ENCODE results near the gene ZNF787.

DNA sequence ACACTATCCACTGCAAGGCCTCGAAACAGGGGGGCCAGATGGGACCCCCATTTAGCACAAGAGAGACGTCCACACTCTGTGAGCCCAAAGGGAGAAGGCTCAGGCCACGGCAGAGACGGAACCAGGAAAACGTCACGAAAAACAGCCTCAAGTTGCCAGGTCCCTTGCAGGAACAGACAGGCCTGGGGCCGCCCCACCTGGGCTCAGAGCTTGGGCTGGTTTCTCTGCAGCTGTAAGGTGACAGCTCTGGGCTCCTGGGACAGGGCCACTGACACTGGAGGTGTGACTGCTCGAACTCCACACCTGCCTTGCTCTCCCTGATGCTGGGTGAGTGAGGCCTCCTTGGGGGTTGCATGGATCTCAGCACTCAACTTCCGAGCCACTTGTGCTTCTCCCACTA, 3.2 kb downstream of the ZNF787 start:
- TF ChIP-seq, protein P1, sequence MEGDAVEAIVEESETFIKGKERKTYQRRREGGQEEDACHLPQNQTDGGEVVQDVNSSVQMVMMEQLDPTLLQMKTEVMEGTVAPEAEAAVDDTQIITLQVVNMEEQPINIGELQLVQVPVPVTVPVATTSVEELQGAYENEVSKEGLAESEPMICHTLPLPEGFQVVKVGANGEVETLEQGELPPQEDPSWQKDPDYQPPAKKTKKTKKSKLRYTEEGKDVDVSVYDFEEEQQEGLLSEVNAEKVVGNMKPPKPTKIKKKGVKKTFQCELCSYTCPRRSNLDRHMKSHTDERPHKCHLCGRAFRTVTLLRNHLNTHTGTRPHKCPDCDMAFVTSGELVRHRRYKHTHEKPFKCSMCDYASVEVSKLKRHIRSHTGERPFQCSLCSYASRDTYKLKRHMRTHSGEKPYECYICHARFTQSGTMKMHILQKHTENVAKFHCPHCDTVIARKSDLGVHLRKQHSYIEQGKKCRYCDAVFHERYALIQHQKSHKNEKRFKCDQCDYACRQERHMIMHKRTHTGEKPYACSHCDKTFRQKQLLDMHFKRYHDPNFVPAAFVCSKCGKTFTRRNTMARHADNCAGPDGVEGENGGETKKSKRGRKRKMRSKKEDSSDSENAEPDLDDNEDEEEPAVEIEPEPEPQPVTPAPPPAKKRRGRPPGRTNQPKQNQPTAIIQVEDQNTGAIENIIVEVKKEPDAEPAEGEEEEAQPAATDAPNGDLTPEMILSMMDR (IDR thresholded peaks at IDR 0.05; ENCODE audit: insufficient read depth, low read length, poor library complexity, severe bottlenecking): no peak
- no peak for TF ChIP-seq EZH2phosphoT487 (conservative IDR thresholded peaks at IDR 0.05; ENCODE audit: low read length)
